Activated naive CD8-positive, alpha-beta T cell (primary cell): ENCODE measurements around the gene MON2.

Source experiments
- H3K27ac Mint-ChIP-seq: one replicate; pipeline ENCODE4 v1.8.0; 2021; ENCODE audit warnings: mixed read lengths
- H3K27me3 Mint-ChIP-seq: one replicate; pipeline ENCODE4 v1.8.0; 2021; ENCODE audit warnings: mixed read lengths
- H3K36me3 Mint-ChIP-seq: one replicate; pipeline ENCODE4 v1.8.0; 2021; ENCODE audit warnings: mixed read lengths
- H3K4me1 Mint-ChIP-seq: one replicate; pipeline ENCODE4 v1.8.0; 2021; ENCODE audit warnings: low read depth, mixed read lengths
- H3K4me3 Mint-ChIP-seq: one replicate; pipeline ENCODE4 v1.8.0; 2021; ENCODE audit warnings: mild to moderate bottlenecking, mixed read lengths
- H3K9me3 Mint-ChIP-seq: one replicate; pipeline ENCODE4 v1.8.0; 2021; ENCODE audit warnings: low read depth, mixed read lengths

The MON2 gene

GRCh38 chr12:62631471-62632410 lies 165.1 kb downstream of the MON2 start:
- Mint-ChIP-seq H3K4me1 (peaks cover 10% of the 10 kb centered on the region), H3K27me3 (peaks cover 38% of the 10 kb centered on the region), H3K27ac (no peak overlapping the region), H3K4me3 (peak overlapping the region; percentile 80), H3K9me3 (no peaks in the 10 kb centered on the region), H3K36me3 (peaks cover 4% of the 10 kb centered on the region)

DNA sequence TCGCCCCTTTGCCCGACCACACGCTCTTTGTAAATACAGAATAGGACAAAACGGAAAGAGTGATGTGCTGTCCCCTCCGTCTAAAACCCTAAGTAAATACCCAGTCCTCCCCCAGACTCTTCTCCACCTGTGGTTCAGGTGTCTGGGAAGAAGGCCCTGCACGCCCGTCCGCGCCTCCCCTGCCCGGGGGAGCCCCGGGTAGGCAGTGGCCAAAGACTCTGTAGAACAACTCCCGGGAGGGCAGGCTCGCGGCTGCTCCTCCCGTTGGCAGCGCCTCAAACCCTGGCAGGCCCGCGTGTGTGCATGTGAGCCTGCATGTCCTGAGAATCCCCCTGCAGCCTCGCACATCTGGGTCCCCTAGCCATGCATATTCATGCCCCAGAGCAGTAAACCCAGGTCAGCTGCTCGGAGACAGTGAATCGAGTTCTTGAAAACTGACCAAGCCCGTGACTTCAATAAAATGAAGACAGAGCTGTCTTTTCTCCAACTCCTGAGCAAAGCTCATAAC lies 165.8 kb downstream of the MON2 start:
- no peak overlapping the region for H3K27ac Mint-ChIP-seq
- H3K9me3 Mint-ChIP-seq, result no peaks in the 10 kb centered on the region
- peaks cover 39% of the 10 kb centered on the region for H3K27me3 Mint-ChIP-seq
- peaks cover 4% of the 10 kb centered on the region for H3K36me3 Mint-ChIP-seq
- H3K4me3 Mint-ChIP-seq, result peak overlapping the region; percentile 80
- H3K4me1 Mint-ChIP-seq, result peaks cover 10% of the 10 kb centered on the region

DNA sequence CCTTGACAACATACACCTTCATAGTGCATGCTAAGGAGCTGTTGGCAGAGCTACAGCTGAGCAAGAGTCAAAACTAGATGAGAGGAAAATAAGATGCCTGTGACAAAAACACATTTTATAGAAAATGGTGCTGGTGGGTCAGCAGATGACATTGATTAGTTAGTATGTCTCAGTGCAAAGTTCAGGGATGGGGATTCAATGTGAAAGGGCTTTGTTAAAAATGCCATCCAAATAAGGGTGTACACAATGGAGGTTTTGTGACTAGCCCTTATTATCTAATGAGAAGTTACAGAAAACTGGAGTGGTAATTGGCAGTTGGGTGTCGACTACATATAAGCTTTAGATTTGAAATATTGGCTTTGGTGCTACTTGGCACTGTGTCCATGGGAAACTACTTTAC lies 169.0 kb downstream of the MON2 start:
- Mint-ChIP-seq H3K36me3 (peaks cover 4% of the 10 kb centered on the region), H3K27me3 (peaks cover 30% of the 10 kb centered on the region), H3K4me1 (peaks cover 11% of the 10 kb centered on the region), H3K27ac (no peak overlapping the region), H3K9me3 (no peaks in the 10 kb centered on the region), H3K4me3 (no peak overlapping the region)

- H3K9me3 Mint-ChIP-seq, result no peaks in the 10 kb centered on the region
- H3K27ac Mint-ChIP-seq, result no peak overlapping the region
- H3K4me1 Mint-ChIP-seq, result peaks cover 20% of the 10 kb centered on the region
- H3K4me3 Mint-ChIP-seq, result no peak overlapping the region
- peaks cover 4% of the 10 kb centered on the region for H3K36me3 Mint-ChIP-seq
- peaks cover 22% of the 10 kb centered on the region for H3K27me3 Mint-ChIP-seq
These were observed 171.1 kb downstream of the MON2 start for GRCh38 chr12:62637679-62638078.

GRCh38 chr12:62640910-62641448 lies 174.4 kb downstream of the MON2 start:
- peak overlapping the region; percentile 22 for H3K4me3 Mint-ChIP-seq
- H3K27me3 Mint-ChIP-seq, result peaks cover 3% of the 10 kb centered on the region
- no peaks in the 10 kb centered on the region for H3K9me3 Mint-ChIP-seq
- peak overlapping the region; percentile 70 for H3K27ac Mint-ChIP-seq
- H3K4me1 Mint-ChIP-seq, result peaks cover 15% of the 10 kb centered on the region
- H3K36me3 Mint-ChIP-seq, result no peaks in the 10 kb centered on the region

DNA sequence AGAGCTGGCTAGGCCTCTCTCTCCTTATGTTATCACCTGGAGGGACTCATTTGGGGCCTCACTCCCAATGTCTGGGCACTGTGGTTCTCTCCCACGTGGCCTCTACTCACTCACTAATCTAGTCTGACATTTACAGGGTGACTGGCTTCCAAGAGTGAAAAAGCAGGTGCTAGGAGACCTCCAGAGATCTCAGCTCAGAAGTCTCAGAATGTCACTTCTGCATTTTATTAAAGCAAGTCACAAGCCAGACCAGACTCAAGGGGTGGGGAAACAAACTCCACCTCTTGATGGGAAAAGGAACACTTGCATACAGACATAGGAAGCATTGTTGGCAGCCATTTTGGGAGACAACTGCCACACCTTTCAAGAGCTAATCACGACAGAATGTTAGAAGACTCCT lies 175.9 kb downstream of the MON2 start:
- H3K4me3 Mint-ChIP-seq, result no peak overlapping the region
- no peaks in the 10 kb centered on the region for H3K27me3 Mint-ChIP-seq
- H3K27ac Mint-ChIP-seq, result no peak overlapping the region
- no peaks in the 10 kb centered on the region for H3K36me3 Mint-ChIP-seq
- H3K4me1 Mint-ChIP-seq, result peaks cover 15% of the 10 kb centered on the region
- H3K9me3 Mint-ChIP-seq, result no peaks in the 10 kb centered on the region

GRCh38 chr12:62643486-62643885 lies 176.9 kb downstream of the MON2 start:
- no peak overlapping the region for H3K27ac Mint-ChIP-seq
- peaks cover 15% of the 10 kb centered on the region for H3K4me1 Mint-ChIP-seq
- H3K36me3 Mint-ChIP-seq, result no peaks in the 10 kb centered on the region
- H3K4me3 Mint-ChIP-seq, result no peak overlapping the region
- no peaks in the 10 kb centered on the region for H3K9me3 Mint-ChIP-seq
- no peaks in the 10 kb centered on the region for H3K27me3 Mint-ChIP-seq

GRCh38 chr12:62646566-62646965 lies 179.9 kb downstream of the MON2 start:
- H3K27me3 Mint-ChIP-seq, result no peaks in the 10 kb centered on the region
- H3K4me3 Mint-ChIP-seq, result no peak overlapping the region
- peaks cover 5% of the 10 kb centered on the region for H3K4me1 Mint-ChIP-seq
- H3K9me3 Mint-ChIP-seq, result no peaks in the 10 kb centered on the region
- H3K36me3 Mint-ChIP-seq, result no peaks in the 10 kb centered on the region
- H3K27ac Mint-ChIP-seq, result no peak overlapping the region

- Mint-ChIP-seq H3K36me3 (no peaks in the 10 kb centered on the region), H3K4me1 (no peaks in the 10 kb centered on the region), H3K27me3 (no peaks in the 10 kb centered on the region), H3K27ac (no peak overlapping the region), H3K4me3 (no peak overlapping the region), H3K9me3 (no peaks in the 10 kb centered on the region)
These were observed 181.0 kb downstream of the MON2 start for GRCh38 chr12:62647586-62647985.

- H3K4me1 Mint-ChIP-seq, result peaks cover 2% of the 10 kb centered on the region
- peaks cover 2% of the 10 kb centered on the region for H3K36me3 Mint-ChIP-seq
These were observed 182.9 kb downstream of the MON2 start for GRCh38 chr12:62649412-62650138.

More at GRCh38 chr12:62649412-62650138, 182.9 kb downstream of the MON2 start:
- no peak overlapping the region for H3K4me3 Mint-ChIP-seq
- no peaks in the 10 kb centered on the region for H3K9me3 Mint-ChIP-seq
- H3K27me3 Mint-ChIP-seq, result no peaks in the 10 kb centered on the region
- no peak overlapping the region for H3K27ac Mint-ChIP-seq
